ENCODE measurements around the gene MACROD1.

Gene MACROD1

DNA sequence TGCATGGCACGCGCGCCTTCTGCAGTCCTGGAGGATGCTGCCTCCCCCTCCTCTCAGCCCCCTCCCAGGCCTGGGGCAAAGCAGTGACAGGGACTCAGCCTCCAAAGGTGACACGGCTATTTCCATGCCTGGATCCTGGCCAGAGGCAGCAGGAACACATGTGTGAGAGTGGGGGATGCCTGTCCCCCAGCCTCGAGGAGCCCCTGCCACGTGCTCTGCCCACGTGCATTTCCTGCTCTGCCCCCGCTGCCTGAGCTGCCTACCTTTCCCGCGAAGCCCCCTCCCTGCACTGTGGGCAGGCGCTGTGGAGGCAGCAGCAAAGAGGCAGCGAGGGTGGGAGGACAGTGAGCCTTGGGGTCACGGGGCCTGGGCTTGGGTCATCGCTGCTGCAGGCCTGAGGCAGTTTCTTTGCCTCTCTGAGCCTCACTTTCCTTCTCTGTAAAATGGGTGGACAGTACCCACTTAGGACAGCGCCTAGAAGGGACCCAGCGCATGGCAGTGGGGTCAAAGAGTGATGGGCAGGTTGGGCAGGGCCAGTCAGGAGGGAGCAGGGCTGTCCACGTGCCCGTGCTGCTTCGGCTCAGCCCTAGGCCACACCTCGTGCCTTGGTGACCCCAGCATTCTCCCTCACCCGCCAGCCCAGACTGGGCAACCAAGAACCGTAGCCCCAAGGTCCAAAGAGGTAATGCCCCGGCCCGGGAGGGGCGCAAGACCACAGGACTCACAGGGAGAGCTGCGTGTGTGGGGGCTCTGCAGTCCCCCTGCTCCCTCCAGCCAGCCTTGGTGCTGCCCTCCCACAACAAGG is 81.6 kb downstream of the MACROD1 start:
- Histone ChIP-seq H3K9me3 (no peaks in the 10 kb centered on the region), H3K4me3 (no peak overlapping the region), H3K27me3 (no peaks in the 10 kb centered on the region), H3K36me3 (no peaks in the 10 kb centered on the region), H3K27ac (no peak overlapping the region), H3K4me1 (peaks cover 0 to 9% (median 0%) of the 10 kb centered on the region in 4 donors)
- TF ChIP-seq, protein P1, sequence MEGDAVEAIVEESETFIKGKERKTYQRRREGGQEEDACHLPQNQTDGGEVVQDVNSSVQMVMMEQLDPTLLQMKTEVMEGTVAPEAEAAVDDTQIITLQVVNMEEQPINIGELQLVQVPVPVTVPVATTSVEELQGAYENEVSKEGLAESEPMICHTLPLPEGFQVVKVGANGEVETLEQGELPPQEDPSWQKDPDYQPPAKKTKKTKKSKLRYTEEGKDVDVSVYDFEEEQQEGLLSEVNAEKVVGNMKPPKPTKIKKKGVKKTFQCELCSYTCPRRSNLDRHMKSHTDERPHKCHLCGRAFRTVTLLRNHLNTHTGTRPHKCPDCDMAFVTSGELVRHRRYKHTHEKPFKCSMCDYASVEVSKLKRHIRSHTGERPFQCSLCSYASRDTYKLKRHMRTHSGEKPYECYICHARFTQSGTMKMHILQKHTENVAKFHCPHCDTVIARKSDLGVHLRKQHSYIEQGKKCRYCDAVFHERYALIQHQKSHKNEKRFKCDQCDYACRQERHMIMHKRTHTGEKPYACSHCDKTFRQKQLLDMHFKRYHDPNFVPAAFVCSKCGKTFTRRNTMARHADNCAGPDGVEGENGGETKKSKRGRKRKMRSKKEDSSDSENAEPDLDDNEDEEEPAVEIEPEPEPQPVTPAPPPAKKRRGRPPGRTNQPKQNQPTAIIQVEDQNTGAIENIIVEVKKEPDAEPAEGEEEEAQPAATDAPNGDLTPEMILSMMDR (IDR thresholded peaks at IDR 0.05): no peak
- no peak for DNase-seq
- intact Hi-C loops (cut with DNase I; ENCODE audit: low total_unique reads): no loop called here

DNA sequence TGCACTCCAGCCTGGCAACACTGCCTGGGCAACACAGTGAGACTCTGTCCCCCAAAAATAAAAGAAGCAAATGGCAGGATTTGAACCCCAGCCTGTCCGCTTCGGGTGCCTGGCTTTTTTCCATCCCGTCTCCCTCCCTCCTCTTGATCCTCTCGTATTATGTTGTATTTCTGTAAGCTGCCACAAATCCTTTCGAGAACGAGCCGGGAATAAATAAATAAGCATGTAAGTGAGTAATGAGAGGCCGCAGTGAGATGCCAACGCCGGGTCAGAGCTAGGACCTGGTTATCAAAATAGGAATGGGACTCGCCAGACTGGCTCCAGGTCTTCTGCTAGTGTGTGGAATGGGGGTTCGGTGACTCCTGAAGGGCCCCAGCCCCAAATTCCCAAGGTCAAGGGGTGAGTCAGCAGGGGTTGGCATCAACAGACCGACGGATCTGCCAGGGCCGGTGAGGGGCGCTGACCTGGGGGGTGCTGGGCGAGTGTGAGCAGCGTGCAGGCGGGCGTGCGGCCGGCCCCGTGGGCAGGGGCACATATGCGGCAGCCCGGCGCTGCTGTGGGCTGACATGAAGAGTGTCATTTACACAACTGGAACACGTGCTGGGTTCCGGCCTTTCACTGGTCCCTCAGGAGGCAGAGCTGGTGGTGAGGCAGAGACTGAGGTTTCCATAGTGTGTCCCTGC is 82.4 kb downstream of the MACROD1 start:
- Histone ChIP-seq H3K27ac (no peak overlapping the region), H3K4me3 (no peak overlapping the region), H3K9me3 (no peaks in the 10 kb centered on the region), H3K4me1 (peaks cover 0 to 9% (median 0%) of the 10 kb centered on the region in 4 donors), H3K27me3 (no peaks in the 10 kb centered on the region), H3K36me3 (no peaks in the 10 kb centered on the region)
- TF ChIP-seq, protein P1 (IDR thresholded peaks at IDR 0.05): no peak
- no peak for DNase-seq
- intact Hi-C loops (cut with DNase I; ENCODE audit: low total_unique reads): no loop called here

DNA sequence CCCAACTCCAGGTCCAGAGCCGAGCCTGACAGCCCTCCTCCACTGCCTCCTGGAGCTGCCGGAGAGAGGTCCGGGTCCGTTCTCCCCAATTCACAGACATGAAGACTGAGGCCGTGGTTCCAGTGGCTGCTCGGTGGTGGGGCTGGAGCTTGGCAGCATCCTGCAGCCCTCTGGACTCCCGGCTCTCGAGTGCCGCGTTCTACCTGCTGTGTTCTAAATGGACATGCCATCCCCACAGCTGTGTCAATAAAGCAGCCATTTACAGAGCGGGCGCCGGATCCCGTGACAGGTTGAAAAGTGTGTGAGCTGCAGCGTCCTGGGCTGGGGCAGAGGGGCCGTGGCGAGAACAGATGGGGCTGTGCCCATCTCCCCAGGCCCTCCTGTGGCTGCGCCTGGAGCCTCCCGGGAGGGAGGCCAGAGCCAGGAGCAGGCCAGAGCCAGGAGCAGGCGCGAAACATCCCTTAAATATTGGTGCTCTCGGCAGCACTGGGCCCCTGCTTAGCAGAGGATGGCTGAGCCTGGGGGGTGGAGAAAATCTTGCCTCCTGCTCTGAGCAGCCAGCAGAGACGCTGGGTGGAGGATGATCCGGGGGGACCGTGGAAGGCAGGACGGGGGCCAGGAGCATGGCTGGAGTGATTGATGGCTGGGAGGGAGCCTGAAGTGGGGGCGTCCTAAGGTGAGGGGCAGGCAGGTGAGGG is 84.0 kb downstream of the MACROD1 start:
- TF ChIP-seq, protein P1 (IDR thresholded peaks at IDR 0.05): no peak
- Histone ChIP-seq H3K36me3 (no peaks in the 10 kb centered on the region), H3K9me3 (no peaks in the 10 kb centered on the region), H3K27me3 (no peaks in the 10 kb centered on the region), H3K4me1 (peaks cover 0 to 9% (median 0%) of the 10 kb centered on the region in 4 donors), H3K27ac (no peak overlapping the region), H3K4me3 (no peak overlapping the region)
- intact Hi-C loops (cut with DNase I; ENCODE audit: low total_unique reads): no loop called here
- DNase-seq: no peak

GRCh38 chr11:64080390-64080789 is 85.5 kb downstream of the MACROD1 start:
- Histone ChIP-seq H3K27me3 (no peaks in the 10 kb centered on the region), H3K4me3 (no peak overlapping the region), H3K9me3 (no peaks in the 10 kb centered on the region), H3K4me1 (no peaks in the 10 kb centered on the region), H3K36me3 (no peaks in the 10 kb centered on the region), H3K27ac (no peak overlapping the region)
- DNase-seq: no peak
- TF ChIP-seq, protein P1 (IDR thresholded peaks at IDR 0.05): no peak
- intact Hi-C loops (cut with DNase I; ENCODE audit: low total_unique reads): no loop called here

DNA sequence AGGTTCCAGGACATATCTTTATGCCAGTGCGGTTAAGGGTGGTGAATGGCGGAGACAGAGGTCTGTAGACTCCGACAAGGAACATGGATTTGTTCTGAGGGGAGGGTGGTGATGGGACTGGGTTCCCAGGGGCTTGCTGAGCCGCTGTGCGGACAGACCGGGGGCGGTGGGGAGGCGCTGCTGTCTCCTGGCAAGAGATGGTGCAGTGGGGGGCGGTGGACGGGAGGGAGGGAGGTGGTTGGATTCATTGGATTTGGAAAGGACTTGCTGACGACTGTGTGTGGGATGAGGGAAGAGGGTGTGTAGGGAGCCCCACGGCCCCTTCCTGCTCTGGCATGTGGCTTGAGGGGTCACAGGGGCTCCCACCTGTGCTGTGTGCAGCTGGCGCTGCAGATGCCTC is 87.0 kb downstream of the MACROD1 start:
- no peaks in the 10 kb centered on the region for H3K4me1 ChIP-seq
- H3K9me3 ChIP-seq: no peaks in the 10 kb centered on the region
- TF ChIP-seq, protein P1 (IDR thresholded peaks at IDR 0.05): no peak
- H3K4me3 ChIP-seq: no peak overlapping the region
- DNase-seq: no peak
- no peak overlapping the region for H3K27ac ChIP-seq
- H3K36me3 ChIP-seq: no peaks in the 10 kb centered on the region
- no peaks in the 10 kb centered on the region for H3K27me3 ChIP-seq
- intact Hi-C loops (cut with DNase I; ENCODE audit: low total_unique reads): no loop called here

Measured in tibial artery (tissue), 4 donors.